Measurements from ENCODE around the gene GALNT4.

GALNT4 gene

DNA sequence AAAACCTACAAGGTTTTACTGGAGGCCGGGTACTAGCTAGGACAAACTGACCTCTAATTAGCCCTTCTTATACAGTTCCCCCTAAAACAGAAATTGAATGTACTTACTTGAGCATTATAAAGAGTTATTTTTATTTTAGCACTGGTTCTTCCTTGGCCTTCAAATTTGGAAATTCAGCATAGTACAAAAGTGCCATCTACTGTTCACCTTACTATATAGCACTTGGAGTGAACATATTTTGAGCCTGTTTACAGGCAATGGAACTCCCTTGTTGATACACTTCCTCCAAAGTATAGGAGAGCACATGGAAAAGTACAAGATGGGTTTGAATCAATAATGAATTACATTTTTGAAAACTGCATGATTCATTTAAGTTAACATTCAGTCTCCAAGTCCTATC is 5.1 kb upstream of the GALNT4 start:
- DNase-seq (ENCODE audit: low read depth), result peak; percentile 33

DNA sequence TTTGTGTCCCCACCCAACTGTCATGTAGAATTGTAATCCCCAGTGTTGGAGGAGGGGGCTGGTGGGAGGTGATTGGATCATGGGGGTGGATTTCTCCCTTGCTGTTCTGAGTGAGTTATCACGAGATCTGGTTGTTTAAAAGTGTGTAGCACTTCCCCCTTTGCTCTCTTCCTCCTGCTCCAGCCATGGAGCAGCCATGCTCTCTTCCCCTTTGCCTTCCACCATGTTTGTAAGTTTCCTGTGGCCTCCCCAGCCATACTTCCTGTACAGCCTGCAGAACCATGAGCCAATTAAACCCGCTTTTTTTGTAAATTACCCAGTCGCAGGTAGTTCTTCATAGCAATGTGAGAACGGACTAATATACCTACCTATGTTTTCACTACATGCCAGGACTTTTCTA is 3.8 kb upstream of the GALNT4 start:
- no peak for DNase-seq (ENCODE audit: low read depth)

DNA sequence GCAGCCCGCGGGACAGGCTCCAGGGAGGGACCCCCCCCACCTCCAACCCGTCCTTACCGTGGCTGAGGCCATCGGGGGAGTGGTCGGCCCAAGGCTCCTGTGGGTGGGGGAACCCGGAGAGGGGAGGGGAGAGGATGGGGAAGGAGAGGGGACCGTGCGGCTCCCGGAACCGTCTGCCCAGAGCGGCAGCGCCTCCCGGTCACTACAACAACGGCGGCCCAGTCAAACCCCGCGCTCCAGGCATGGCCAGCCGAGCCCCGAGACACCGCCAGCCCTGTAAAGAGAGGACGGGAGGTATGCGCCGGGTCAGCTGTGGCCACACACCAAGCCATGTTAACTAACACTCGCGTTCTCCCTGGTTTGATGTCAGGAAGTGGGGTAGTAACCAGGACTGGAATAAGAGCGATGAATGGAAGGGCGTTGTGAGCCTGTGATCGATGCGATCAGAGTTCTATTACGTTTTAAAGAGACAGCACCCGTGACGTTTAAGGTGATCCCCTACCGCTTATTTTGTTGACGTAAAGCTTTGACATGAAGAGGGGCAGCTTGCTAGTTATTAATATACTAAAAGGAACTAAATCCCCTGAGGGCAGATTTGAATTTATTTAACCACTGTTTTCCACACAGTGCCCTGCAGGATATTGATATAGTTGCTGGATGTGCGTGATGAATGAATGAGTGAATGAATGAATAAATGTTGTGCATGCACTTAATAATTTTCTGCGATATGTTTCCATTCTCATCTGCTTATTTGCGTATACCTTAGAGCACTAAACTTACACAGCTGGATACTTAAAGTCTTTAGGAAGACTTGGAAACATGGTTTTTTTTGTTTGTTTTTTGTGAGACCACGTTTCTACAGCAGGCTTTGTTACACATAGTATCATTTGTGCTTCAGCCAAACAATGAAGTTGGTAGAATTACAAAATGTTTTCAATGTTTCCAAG is 1.5 kb upstream of the GALNT4 start, which contains the start of gene POC1B:
Gene POC1B, minus strand, starts transcription at position 224 of the 947 bp plus-strand sequence. Its CDS starts 152 bp downstream, at position 72.
- DNase-seq (ENCODE audit: low read depth), result peak; percentile 69

DNA sequence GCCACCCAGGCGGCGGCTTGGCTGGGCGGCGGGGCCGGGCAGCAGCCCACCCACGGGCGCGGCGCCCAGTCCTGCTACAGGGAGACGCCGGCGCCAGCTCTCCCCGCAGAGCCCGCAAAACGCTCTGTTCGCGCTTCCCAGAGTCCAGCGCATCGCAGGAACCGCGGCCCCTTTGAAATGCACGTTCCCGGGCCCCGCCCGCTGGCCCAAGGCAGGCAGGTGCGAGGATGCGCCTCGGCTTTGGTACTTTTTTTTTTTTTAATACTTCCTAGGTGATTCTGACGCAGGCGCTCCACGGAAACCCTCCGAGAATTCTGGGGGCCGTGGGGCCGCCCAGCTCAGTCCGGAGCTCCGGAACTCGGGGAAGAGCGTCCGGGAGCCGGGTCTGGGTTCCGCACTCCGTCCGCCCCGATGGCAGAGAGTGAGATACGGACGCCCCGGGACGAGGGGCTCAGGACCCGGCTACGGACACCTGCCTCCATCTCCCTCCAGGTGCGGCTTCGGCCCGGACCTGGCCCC is 768 bp upstream of the GALNT4 start:
- DNase-seq (ENCODE audit: low read depth), result peak; percentile 9

DNA sequence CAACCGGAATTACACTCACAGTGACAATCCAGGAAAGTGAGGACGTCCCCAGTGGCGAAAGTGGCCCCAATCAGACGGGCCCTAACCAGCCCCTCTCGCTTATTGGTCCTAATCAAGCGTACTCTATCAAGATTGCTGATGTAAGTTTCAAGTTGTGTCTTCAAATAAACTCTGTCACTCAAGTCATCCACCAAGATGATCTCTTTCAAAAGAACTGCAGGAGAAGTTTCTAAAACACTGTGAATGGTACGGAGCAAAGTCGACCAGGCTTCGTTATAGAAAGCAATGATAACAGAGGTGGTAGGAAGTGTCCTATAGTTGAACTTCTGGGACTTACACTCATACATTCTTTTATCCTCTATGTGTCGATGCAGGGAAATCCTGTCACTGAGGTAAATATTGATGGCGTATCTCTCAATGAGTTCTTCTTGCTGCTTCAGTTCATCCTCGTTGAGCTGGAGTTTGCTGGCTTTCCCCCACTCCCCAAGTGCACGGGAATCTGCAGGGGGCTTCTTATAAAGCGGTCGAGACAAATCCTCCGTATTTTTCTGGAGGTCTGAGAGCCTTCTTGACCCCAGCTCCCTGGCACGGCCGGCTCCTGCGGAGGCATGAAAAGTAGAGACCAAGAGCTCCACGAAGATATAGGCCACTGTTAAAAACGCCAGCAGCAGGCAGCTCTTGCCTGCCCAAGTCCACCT is 604 bp downstream of the GALNT4 start:
- no peak for DNase-seq (ENCODE audit: low read depth)

DNA sequence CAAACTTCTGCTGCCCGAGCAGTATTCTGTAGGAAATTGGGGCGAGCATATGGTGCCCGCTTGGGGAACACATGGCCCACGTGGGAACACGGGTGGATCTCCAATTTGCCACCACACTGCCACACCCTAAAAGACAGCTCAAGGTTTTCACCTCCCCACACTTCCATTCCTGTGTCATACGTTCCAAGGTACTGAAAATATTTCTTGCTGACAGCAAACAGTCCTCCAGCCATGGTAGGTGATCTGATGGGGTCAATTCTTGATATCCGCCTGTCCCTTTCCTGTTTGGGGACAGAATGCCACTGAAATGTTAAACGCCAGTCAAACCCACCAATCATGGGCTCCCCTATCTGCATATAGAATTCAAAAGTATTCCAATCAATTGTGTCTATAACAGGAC is 1.2 kb downstream of the GALNT4 start:
- no peak for DNase-seq (ENCODE audit: low read depth)

DNA sequence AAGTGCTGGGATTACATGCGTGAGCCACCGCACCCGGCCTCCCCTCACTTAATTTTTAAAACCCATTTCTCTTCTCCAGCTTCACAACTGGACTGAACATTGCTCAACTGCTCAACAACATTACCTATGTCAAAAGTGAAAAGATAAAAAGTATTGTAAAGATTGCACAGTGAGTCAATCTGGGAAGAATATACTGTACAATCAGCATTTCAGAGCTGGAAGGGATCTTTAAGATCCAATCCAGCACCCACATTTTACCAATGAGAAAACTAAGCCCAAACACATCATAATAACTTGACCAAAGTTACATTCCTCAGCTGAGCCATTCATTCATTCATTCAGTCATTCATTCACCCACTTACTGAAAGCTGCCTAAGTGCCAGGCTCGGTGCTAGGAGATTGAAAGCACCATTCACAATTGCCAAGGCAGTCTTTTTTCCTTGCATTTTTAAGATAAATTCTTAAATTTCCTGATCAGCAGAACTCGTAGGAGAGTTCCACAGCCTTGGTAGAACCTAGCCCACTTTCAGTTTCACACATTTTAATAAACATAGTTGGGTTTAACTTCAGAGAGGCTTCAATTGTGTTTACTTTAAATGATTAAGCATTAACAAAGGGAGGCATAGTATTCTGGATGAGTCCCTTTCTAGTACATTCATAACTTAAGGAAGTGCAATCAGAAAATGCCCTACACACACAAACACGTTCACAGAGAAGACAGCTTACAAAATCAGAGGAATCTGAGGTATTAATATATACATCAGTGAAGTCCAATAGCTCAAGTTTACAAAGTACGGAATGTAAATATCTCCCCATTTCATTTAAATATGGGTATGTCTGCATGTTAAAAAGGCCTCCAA is 3.0 kb downstream of the GALNT4 start:
- DNase-seq (ENCODE audit: low read depth), result no peak

DNA sequence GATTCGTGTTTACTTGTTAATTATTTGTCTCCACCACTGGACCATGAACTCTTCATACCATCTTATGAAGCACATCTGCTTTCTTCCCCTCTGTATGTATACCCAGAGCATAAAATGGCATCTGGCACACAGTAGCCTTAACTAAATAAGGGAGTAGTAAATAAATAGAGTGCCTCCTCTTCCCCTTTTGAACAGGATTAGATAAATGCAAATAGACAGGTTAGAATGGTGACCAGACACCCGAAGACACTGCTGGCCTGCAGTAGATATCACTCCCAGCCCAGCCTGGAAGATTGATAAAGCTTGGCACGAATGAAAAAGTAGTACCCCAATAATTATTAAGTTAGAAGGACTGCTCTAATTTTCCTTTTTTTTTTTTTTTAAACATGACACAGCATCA is 6.9 kb downstream of the GALNT4 start:
- DNase-seq (ENCODE audit: low read depth), result no peak

DNA sequence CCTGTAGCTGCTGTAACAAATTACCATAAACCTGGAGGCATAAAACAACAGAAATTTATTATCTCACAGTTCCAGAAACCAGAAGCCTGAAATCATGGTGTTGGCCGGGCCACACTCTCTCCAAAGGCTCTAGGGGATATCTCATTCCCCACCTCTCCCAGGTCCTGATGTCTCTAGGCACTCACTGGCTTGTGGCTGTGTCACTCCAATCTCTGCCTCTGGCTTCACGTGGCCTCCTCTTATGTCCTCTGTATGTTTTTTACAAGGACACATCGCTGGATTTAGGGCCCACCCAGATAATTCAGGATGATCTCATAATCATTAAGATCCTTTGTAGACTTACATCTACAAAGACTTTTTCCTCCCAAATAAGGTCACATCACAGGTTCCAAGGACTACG is 8.0 kb downstream of the GALNT4 start:
- DNase-seq (ENCODE audit: low read depth), result no peak

DNA sequence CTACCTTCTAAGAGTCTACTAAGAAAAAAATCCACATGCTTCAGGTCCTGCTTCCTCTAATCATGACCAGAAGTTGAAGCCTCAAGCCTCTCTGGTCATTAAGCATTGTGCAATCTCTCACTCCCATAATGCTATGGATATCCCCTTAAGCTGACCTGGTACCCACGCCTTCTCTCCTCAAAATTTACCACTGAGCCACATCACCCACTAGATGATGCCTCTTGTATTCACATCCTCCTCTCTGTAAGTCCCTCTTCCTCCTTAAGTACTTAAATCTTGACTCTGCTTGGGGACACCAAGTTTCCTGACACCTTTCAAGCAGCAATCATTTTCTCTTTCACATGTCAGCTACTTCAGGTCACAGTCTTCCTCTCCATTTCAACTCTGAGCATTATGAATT is 9.8 kb downstream of the GALNT4 start:
- DNase-seq (ENCODE audit: low read depth), result no peak

DNA sequence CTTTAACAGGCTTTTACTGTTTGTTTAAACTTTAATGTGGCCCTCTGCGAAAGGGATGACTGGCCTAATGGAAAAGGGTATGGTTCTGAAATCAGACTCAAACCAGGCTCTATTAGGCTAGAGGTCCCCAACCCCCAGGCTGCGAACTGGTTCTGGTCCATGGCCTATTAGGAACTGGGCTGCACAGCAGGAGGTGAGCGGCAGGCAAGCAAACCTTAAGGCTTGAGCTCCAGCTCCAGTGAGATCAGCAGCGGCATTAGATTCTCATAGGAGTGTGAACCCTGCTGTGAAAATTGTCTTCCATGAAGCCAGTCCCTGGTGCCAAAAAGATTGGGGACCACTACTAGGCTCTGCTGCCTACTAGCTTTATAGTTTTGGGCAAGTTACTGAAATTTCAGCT is 11.1 kb downstream of the GALNT4 start:
- no peak for DNase-seq (ENCODE audit: low read depth)

DNA sequence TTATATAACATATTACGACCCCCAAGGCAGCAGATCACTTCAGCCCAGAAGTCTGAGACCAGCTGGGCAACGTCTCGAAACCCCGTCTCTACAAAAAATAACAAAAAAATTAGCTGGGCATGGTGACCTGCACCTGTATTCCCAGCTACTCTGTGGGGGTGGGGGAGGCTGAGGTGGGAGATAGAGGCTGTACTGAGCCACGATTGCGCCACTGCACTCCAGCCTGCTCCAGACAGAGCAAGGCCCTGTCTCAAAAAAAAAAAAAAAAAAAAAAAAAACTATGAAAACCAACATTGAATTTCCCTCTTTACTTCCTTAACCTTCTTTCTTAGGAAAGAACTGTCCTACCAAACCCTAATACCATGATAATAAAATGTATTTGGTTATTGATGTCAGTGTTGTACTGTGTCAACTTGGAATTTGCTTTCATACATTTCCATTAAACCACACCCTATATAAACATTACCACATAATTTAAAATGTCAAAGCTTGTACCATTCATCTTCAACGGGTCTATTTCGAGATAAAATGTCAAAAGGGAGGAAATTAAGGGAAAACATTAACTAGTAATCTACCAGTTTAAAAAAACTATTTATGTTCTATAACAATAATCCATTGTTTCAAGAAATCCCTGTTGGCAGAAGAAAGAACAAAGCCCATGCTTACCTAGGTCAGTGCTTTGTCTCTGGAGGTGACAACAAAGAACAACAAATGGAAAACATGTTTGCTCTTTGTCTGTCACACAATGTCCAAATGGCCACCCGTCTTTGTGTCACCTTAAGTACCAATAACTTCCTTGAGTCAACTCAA is 17.4 kb downstream of the GALNT4 start:
- DNase-seq (ENCODE audit: low read depth), result no peak

DNA sequence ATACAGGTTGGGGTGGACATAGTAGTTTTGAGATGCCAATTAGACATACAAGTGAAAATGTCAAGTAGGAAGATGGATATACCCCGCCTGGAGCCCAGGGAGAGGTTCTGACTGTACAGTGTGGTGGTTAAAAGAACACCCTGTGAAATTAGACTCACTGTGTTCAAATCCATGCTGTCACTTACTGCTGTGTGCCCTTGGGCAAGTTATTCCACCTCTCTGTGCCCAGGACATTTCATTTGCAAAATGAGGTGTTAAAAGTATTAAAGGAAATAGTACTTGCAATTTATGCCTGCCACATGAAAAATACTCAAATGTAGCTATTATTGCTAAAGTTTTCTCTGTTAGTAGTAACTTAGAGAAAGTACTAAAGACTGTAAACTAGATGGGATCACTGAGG is 18.5 kb downstream of the GALNT4 start:
- DNase-seq (ENCODE audit: low read depth), result no peak

DNA sequence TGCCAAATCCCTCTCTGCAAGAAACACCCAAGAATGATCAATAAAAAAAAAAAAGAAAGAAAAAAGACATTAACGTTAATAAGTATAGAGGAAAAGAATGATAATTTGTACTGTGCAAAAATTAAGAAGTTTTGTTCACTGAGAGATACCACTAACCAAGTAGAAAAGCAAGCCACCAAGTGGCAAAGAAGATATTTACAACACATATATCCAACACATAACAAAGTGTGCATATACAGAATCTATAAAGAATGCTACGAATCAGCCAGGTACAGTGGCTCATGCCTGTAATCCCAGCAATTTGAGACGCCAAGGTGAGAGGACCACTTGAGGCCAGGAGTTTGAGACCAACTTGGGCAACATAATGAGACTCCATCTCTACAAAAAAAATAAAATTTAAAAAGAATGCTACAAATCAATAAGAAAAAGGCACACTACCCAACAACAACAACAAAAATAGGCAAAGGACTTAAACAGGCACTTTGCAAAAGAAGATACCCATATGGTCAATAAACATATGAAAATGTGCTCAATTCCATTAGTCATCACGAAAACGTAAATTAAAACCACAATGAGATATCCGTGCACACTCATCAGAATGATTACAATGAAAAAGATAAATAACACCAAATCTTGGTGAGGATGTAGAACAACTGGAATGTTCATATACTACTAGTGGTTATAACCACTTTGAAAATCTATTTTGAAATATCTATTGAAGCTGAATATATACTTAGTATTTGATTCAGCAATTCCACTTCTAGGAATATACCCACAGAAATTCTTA is 19.8 kb downstream of the GALNT4 start:
- no peak for DNase-seq (ENCODE audit: low read depth)

DNA sequence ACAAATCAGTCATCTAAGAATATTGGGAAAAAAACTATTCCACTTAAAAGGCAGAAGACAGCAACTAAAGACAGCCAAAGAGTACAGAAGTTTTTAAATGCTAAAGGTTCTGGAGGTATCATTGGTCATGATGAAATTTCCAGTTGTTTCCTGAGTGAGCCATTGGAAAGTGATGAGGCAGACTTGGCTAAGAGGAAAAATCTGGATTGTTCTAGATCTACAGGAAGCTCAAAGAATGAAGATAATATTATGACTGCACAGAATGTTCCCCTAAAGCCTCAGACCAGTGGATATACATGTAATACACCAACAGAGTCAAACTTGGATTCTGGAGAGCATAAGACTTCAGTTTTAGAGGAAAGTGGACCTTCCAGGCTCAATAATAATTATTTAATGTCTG is 22.8 kb downstream of the GALNT4 start:
- no peak for DNase-seq (ENCODE audit: low read depth)

DNA sequence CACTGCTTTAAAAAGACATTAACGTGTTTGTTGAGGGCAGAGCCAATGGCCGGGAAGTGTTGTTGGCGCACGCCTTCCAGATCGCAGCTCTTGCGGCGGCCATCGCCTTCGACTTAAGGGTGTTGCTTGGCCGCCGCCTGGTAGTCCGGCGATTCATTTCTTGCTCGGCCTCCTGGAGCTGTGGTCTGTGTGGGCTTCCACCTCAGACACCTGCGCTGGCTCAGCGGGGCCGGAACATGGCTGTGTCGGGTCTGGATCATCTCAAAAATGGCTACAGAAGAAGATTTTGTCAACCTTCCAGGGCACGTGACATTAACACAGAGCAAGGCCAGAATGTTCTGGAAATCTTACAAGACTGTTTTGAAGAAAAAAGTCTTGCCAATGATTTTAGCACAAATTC is 24.7 kb downstream of the GALNT4 start:
- no peak for DNase-seq (ENCODE audit: low read depth)

DNA sequence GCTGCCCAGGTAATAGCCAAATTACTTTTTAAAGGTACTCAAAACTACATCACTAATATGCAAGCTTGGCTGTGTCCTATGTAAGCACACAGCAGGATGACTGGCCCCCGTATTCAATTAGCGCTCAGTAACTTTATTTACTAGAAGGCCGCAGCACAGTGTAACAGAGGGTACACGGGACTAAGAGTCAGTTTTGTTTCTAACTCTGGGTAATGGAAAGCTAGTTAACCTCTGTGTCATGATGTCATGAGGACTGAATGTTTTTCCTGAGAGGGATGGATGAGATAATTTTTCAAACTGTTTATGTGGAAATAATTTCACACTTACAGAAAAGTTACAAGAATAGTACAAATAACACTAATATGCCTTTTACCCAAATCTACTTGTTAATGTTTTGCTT is 27.1 kb downstream of the GALNT4 start:
- no peak for DNase-seq (ENCODE audit: low read depth)

DNA sequence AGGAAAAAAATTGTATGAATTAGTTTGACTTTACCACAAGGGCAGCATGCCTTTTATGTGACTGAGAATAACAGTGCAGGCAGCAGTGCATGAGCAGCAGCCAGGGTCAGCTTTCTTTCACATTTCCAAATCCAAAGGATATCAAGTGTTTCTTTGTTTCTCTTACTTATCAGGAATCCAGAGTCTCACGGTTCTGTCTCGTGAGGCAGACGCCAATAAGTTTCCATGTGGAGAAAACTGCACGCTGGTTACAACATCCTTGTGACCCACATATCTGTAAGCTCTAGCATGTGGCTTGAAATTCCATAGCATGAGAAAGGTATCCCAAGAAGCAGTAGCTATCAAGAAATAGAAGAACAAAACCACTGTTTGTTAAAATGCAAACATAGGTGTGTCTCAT is 27.6 kb downstream of the GALNT4 start:
- no peak for DNase-seq (ENCODE audit: low read depth)

DNA sequence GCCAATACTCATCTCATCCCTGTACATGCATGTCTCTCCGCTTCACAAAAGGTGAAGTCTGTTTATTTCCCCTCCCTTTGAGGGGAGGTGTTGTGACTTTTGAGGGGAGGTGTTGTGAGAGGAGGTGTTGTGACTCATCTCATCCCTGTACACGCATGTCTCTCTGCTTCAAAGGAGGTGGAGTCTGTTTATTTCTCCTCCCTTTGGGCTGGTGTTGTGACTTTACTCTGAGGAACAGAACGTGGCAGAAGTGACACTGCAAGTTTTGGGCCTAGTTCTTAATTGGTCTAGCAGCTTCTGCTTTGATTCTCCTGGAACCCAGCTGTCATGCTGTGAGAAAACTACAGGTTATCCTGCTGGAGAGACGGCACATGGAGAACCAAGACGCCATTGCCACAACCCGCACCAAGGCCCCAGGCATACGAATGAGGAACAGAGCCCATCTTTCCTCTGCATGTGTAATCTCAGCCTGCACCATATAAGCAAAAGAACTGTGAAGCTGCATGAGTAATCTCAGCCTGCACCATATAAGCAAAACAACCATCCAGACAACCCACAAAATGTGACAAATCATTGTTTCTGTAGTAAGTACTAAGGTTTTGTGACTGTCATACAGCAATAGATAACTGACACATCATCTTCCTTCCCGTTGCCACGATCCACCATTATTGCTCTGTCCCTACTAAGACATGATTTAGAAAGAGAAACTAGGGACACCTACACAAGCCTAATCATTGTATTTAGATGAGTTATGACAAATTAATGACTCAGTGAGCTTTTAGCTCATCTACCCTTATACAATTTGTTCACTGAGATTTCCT is 30.0 kb downstream of the GALNT4 start:
- DNase-seq (ENCODE audit: low read depth), result no peak
